GM19193 (cell line): ENCODE data around the gene GUCY2F.

ENCODE experiments used
- POLR2A ChIP-seq: IDR thresholded peaks from 4 replicates; pipeline ENCODE4 v1.6.1; 2011; ENCODE audit not compliant: insufficient read depth, insufficient read length; ENCODE audit errors: extremely low read depth

The GUCY2F gene

GRCh38 chrX:109372291-109372690 lies 109.6 kb downstream of the GUCY2F start:
- no peak for TF ChIP-seq POLR2A

- TF ChIP-seq POLR2A = no peak
Measured at GRCh38 chrX:109362101-109362500, 119.8 kb downstream of the GUCY2F start.

- TF ChIP-seq POLR2A = no peak
Measured at GRCh38 chrX:109360301-109360700, 121.6 kb downstream of the GUCY2F start.

- no peak for TF ChIP-seq POLR2A
Measured at GRCh38 chrX:109357706-109358105, 124.2 kb downstream of the GUCY2F start.

GRCh38 chrX:109356684-109357083 lies 125.2 kb downstream of the GUCY2F start:
- TF ChIP-seq POLR2A = no peak

- TF ChIP-seq POLR2A = no peak
Measured at GRCh38 chrX:109352066-109352588, 129.8 kb downstream of the GUCY2F start.

- TF ChIP-seq POLR2A = no peak
Measured at GRCh38 chrX:109351557-109351956, 130.3 kb downstream of the GUCY2F start.

GRCh38 chrX:109350551-109350950 lies 131.3 kb downstream of the GUCY2F start:
- TF ChIP-seq POLR2A = no peak

- TF ChIP-seq POLR2A = no peak
Measured at GRCh38 chrX:109350051-109350450, 131.8 kb downstream of the GUCY2F start.

- no peak for TF ChIP-seq POLR2A
Measured at GRCh38 chrX:109347632-109348031, 134.3 kb downstream of the GUCY2F start.

- no peak for TF ChIP-seq POLR2A
Measured at GRCh38 chrX:109346491-109346890, 135.4 kb downstream of the GUCY2F start.

- TF ChIP-seq POLR2A = no peak
Measured at GRCh38 chrX:109345856-109346255, 136.0 kb downstream of the GUCY2F start.

- no peak for TF ChIP-seq POLR2A
Measured at GRCh38 chrX:109344678-109345077, 137.2 kb downstream of the GUCY2F start.

GRCh38 chrX:109344101-109344500 lies 137.8 kb downstream of the GUCY2F start:
- no peak for TF ChIP-seq POLR2A

GRCh38 chrX:109343671-109344070 lies 138.2 kb downstream of the GUCY2F start:
- TF ChIP-seq POLR2A = no peak

GRCh38 chrX:109336141-109336540 lies 145.7 kb downstream of the GUCY2F start:
- TF ChIP-seq POLR2A = no peak

GRCh38 chrX:109327251-109327650 lies 154.6 kb downstream of the GUCY2F start:
- no peak for TF ChIP-seq POLR2A
